ENCODE results near the gene BRCA2. TPM values are rescaled to one million over a fixed set of nuclear protein-coding genes. Genes with fewer than 3 reads are reported as not detected.

Gene BRCA2
- total and polyA plus RNA-seq, 9 of the 15 experiments (the other 6 are each of a cell fraction or from before 2014, with no cell fraction given), result 4.1 to 17.3 (median 5.8) TPM

DNA sequence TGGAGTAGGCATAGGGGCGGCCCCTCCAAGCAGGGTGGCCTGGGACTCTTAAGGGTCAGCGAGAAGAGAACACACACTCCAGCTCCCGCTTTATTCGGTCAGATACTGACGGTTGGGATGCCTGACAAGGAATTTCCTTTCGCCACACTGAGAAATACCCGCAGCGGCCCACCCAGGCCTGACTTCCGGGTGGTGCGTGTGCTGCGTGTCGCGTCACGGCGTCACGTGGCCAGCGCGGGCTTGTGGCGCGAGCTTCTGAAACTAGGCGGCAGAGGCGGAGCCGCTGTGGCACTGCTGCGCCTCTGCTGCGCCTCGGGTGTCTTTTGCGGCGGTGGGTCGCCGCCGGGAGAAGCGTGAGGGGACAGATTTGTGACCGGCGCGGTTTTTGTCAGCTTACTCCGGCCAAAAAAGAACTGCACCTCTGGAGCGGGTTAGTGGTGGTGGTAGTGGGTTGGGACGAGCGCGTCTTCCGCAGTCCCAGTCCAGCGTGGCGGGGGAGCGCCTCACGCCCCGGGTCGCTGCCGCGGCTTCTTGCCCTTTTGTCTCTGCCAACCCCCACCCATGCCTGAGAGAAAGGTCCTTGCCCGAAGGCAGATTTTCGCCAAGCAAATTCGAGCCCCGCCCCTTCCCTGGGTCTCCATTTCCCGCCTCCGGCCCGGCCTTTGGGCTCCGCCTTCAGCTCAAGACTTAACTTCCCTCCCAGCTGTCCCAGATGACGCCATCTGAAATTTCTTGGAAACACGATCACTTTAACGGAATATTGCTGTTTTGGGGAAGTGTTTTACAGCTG, at the start of gene BRCA2, which contains the start of gene ZAR1L (continued):
- TF ChIP-seq, protein P1, sequence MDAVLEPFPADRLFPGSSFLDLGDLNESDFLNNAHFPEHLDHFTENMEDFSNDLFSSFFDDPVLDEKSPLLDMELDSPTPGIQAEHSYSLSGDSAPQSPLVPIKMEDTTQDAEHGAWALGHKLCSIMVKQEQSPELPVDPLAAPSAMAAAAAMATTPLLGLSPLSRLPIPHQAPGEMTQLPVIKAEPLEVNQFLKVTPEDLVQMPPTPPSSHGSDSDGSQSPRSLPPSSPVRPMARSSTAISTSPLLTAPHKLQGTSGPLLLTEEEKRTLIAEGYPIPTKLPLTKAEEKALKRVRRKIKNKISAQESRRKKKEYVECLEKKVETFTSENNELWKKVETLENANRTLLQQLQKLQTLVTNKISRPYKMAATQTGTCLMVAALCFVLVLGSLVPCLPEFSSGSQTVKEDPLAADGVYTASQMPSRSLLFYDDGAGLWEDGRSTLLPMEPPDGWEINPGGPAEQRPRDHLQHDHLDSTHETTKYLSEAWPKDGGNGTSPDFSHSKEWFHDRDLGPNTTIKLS (IDR thresholded peaks at IDR 0.05; ENCODE audit: borderline replicate concordance, low read depth), result peak; percentile 66; the same call in 1 of the 2 replicates
- TF ChIP-seq, protein P2, sequence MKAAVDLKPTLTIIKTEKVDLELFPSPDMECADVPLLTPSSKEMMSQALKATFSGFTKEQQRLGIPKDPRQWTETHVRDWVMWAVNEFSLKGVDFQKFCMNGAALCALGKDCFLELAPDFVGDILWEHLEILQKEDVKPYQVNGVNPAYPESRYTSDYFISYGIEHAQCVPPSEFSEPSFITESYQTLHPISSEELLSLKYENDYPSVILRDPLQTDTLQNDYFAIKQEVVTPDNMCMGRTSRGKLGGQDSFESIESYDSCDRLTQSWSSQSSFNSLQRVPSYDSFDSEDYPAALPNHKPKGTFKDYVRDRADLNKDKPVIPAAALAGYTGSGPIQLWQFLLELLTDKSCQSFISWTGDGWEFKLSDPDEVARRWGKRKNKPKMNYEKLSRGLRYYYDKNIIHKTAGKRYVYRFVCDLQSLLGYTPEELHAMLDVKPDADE (conservative IDR thresholded peaks at IDR 0.05; ENCODE audit: control insufficient read depth, low read depth, low read length), result no peak
- no peak for TF ChIP-seq PTBP1 (IDR thresholded peaks at IDR 0.05; ENCODE audit: low read depth, low read length)
- no peak for TF ChIP-seq CHD2 (IDR thresholded peaks at IDR 0.05; ENCODE audit: low read depth, low read length)
- TF ChIP-seq, protein P3, sequence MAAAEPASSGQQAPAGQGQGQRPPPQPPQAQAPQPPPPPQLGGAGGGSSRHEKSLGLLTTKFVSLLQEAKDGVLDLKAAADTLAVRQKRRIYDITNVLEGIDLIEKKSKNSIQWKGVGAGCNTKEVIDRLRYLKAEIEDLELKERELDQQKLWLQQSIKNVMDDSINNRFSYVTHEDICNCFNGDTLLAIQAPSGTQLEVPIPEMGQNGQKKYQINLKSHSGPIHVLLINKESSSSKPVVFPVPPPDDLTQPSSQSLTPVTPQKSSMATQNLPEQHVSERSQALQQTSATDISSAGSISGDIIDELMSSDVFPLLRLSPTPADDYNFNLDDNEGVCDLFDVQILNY (CRISPR knock-in tag; IDR thresholded peaks at IDR 0.05), result no peak
- TF ChIP-seq SMARCA5 (IDR thresholded peaks at IDR 0.05), result no peak
- no peak for TF ChIP-seq KDM1A (IDR thresholded peaks at IDR 0.05)
- TF ChIP-seq GABPB2 (CRISPR knock-in tag; conservative IDR thresholded peaks at IDR 0.05), result no peak
- TF ChIP-seq RCOR1 (IDR thresholded peaks at IDR 0.05; ENCODE audit: borderline replicate concordance in 1 of 2, low read depth in 2 of 2, low read length in 2 of 2), result 0 out of 4 replicates have a peak, but pooled peaks of 1 of the 2 experiments have one; percentile 34
- TF ChIP-seq, protein P4, sequence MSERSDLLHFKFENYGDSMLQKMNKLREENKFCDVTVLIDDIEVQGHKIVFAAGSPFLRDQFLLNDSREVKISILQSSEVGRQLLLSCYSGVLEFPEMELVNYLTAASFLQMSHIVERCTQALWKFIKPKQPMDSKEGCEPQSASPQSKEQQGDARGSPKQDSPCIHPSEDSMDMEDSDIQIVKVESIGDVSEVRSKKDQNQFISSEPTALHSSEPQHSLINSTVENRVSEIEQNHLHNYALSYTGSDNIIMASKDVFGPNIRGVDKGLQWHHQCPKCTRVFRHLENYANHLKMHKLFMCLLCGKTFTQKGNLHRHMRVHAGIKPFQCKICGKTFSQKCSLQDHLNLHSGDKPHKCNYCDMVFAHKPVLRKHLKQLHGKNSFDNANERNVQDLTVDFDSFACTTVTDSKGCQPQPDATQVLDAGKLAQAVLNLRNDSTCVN (CRISPR knock-in tag; IDR thresholded peaks at IDR 0.05), result no peak
- TF ChIP-seq TCF7L2 (IDR thresholded peaks at IDR 0.05; ENCODE audit: low read depth, low read length), result no peak
- peak; percentile 76 for TF ChIP-seq DACH1 (IDR thresholded peaks at IDR 0.05; ENCODE audit: partially characterized antibody)
- no peak for TF ChIP-seq SIRT6 (IDR thresholded peaks at IDR 0.05; ENCODE audit: low read depth, low read length)
- TF ChIP-seq SREBF1 (IDR thresholded peaks at IDR 0.05; ENCODE audit: borderline replicate concordance, low read depth, low read length), result no peak
- TF ChIP-seq SMAD2 (IDR thresholded peaks at IDR 0.05; ENCODE audit: low read depth, low read length), result no peak
- peak; percentile 96 for TF ChIP-seq ATF7 (IDR thresholded peaks at IDR 0.05)
- no peak for TF ChIP-seq SMAD4 (CRISPR knock-in tag; conservative IDR thresholded peaks at IDR 0.05)
- TF ChIP-seq, protein P5, sequence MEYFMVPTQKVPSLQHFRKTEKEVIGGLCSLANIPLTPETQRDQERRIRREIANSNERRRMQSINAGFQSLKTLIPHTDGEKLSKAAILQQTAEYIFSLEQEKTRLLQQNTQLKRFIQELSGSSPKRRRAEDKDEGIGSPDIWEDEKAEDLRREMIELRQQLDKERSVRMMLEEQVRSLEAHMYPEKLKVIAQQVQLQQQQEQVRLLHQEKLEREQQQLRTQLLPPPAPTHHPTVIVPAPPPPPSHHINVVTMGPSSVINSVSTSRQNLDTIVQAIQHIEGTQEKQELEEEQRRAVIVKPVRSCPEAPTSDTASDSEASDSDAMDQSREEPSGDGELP (CRISPR knock-in tag; IDR thresholded peaks at IDR 0.05; ENCODE audit: borderline replicate concordance), result peak; percentile 94
- no peak for TF ChIP-seq NELFE (IDR thresholded peaks at IDR 0.05; ENCODE audit: insufficient read depth, insufficient read length)
- peak; percentile 40; the same call in 1 of the 2 replicates for TF ChIP-seq ETV1 (tag; conservative IDR thresholded peaks at IDR 0.05; ENCODE audit: low read depth)
- TF ChIP-seq, protein P6, sequence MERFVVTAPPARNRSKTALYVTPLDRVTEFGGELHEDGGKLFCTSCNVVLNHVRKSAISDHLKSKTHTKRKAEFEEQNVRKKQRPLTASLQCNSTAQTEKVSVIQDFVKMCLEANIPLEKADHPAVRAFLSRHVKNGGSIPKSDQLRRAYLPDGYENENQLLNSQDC (CRISPR knock-in tag; IDR thresholded peaks at IDR 0.05), result no peak
- TF ChIP-seq FOXP1 (CRISPR knock-in tag; IDR thresholded peaks at IDR 0.05), result 0 out of 2 replicates have a peak, but pooled peaks have one; percentile 27
